Fibroblast of skin of right quadriceps (primary cell): Measurements from ENCODE around the gene SF3B3.
A peak's percentile ranks its signal among the peaks of the same experiment; 100 is the strongest.

ENCODE experiments used
- DNase-seq: peaks from one replicate; pipeline ENCODE4 v3.0.0-alpha.2; 2013

The SF3B3 gene

DNA sequence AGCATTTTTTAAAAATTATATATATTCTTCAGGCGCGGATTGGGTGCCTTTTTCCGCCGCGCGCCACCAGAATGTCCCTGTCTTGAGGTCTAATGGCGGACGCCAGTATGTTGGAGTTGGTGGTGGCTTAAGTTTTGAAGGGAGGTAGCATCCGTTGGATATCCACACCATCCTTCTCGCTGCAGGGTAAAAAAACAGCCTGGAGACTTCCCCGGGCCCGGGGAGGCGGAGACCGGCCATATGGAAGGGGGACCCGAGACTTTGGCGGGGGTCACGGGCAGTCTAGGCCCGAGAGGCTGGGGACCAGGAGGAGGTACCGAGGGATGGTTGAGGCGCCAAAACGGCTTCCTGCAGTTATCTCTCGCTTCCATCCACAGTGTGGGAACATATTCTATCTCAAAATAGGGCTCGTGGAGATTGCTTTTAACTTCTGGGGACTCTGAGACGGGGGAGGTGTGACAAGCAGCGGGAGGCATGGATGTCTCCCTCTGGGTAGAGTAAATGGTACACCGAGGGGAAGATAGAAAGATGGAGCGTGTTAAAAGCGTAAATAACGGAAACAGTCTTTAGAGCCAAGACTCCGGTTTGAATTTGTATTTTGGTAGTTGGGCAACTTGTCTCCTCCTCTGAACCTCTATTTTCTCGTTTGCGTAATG is at the start of gene SF3B3:
TSS of gene SF3B3 (plus strand) at position 74 of the 656 bp plus-strand sequence. CDS start 2,841 bp downstream, outside the sequence.
- no peak for DNase-seq

DNA sequence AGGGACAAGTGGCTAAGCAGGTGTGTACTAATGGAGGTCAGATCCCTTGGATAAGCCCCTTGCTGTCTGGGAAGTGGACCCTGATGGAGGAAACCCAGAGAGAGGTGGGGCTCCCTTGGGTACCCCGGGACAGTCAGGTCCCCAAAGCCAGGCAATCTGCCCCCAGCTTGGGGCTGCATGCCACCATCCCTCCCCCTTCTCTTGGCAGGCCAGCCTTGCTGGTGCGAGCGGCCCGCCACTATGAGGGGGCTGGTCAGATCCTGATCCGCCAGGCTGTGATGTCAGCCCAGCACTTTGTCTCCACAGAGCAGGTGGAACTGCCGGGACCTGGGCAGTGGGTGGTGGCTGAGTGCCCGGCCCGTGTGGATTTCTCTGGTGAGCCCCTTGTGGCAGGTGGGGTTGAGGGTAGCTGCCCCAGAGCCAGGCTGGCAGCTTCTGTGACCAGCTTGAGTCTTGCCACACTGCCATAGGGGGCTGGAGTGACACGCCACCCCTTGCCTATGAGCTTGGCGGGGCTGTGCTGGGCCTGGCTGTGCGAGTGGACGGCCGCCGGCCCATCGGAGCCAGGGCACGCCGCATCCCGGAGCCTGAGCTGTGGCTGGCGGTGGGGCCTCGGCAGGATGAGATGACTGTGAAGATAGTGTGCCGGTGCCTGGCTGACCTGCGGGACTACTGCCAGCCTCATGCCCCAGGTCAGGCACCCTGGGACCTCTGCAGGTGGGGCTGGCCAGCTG is 49.1 kb upstream of the SF3B3 start:
- DNase-seq, result no peak

DNA sequence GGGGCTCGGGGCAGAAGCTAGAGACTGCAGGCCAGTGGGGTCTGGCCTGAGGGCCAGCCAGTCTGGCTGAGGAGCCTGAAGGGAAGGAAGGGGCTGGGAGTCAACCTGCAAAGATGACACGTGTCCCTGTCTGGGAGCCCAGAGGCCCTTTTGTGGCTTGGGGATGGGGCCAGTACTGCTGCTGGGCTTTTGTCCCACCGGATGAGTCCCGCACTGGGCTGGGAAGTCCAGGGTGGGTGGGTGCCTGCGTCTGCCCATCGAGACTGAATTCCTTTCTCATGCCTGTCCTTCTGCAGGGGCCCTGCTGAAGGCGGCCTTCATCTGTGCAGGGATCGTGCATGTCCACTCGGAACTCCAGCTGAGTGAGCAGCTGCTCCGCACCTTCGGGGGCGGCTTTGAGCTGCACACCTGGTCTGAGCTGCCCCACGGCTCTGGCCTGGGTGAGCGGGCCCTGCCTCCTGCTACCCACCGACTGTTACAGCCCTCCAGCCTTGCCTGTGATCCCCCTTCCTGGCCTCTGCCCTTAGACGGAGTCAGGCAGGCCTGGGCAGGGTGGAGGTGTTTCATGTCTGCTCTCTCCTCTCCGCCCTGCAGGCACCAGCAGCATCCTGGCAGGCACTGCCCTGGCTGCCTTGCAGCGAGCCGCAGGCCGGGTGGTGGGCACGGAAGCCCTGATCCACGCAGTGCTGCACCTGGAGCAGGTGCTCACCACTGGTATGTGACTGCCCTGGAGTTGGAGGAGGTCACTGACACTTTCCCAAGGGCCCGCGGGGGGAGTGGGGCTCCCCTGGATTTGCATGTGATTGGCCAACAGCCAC is 48.4 kb upstream of the SF3B3 start:
- no peak for DNase-seq

DNA sequence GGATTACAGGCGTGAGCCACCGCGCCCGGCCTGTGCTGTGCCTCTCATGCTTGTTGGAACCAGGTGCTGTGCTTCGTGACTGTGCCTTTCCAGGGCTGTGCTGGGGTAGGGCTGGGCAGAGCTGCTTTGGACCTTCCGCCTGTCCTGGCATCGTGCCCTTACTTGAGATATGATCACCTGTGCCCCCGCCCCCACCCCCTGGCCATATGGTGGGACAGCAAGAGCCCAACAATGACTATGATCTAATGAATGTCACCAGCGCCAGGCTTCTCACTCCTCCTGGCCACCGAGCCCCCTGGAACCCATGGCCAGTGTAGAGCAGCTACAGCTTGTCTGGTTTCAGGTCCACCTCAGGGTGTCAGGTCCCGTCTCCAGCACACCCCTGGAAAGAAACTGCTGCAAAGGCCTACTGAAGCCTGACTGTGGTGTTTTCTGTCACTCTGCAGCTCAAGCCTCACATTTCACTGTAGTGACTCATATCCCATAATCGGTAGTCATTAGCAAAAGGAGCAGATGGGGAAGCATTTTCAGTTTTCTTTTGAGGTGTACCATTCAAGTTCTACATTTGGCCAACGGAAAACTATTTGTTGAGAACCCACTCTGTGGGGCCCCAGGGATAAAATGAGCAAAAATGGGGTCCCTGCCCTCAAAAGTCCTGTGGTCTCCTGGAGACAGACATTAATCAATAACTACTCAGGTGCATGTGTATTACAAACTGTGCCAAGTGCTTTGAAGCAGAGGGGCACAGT is 47.2 kb upstream of the SF3B3 start:
- DNase-seq, result peak; percentile 75

DNA sequence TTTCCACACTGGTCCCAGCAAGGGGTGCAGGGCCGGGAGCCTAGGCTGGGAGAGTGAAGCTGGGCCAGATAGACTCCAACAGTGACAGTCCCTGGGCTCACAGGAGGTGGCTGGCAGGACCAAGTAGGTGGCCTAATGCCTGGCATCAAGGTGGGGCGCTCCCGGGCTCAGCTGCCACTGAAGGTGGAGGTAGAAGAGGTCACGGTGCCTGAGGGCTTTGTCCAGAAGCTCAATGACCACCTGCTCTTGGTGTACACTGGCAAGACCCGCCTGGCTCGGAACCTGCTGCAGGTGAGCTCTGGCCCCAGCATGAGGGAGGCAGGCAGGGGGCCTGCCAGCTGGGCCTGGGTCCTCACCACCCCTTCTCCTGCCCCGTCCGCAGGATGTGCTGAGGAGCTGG is 45.4 kb upstream of the SF3B3 start:
- no peak for DNase-seq

DNA sequence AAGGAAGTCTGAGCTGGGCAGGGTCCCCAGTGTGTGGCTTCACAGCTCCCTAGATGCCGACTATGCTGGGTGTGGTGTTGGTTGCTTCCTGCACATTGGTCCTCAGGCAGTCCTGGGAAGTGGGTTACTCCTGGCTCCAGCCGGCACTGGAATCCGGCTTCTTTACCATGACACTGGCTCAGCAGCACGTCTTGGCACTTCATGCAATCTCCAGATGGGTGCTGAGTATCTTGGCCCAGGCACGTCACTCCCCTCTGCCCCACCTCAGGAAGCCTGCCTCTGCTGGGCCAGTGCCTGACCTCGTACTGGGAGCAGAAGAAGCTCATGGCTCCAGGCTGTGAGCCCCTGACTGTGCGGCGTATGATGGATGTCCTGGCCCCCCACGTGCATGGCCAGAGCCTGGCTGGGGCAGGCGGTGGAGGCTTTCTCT is 44.7 kb upstream of the SF3B3 start:
- DNase-seq, result no peak

DNA sequence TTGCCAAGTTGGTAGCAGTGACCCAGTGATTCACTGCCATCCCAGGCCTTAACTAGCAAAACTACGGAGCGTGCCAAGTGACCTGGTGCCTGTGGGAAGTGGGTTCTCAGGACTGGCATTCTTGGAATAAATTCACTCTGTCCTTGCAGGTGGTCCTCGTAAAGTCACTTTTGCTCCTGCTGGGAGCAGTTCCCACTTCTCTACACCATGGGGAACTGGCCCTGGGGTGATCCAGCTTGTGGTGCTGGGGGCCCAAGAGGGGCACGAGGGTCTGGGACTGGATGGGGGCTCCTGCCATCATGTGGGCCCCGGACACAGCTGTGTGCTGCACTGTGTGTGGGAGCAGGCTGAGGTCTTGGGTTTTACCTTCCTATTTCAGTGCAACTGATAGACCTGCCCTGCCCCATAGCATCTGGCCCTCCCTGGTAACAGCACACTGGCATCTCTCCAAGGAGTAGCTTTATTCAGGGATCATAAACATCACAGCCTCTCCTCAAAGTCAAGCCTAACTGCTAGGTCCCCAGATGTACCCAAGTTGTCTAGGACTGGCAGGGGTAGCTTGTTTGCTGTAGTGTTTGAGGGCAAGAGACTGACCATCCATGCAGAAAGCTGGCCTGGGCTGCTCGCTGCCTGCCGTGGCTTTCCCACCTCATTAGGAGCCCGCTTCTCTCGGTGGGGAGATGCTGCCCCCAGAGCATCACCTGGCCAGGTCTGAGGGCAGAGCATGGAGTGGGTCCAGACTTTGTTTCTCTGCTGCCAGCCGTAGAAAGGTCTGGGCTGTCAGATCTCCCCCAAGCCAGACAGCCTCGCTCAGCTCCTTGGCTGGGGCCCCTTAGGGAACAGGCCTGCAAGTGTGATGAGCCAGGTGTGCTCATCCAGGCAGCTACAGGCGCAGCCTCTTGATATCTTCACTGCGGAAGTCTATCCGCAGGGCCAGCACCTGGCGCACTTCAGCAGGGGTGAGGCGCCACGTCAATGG is 43.2 kb upstream of the SF3B3 start:
- no peak for DNase-seq

DNA sequence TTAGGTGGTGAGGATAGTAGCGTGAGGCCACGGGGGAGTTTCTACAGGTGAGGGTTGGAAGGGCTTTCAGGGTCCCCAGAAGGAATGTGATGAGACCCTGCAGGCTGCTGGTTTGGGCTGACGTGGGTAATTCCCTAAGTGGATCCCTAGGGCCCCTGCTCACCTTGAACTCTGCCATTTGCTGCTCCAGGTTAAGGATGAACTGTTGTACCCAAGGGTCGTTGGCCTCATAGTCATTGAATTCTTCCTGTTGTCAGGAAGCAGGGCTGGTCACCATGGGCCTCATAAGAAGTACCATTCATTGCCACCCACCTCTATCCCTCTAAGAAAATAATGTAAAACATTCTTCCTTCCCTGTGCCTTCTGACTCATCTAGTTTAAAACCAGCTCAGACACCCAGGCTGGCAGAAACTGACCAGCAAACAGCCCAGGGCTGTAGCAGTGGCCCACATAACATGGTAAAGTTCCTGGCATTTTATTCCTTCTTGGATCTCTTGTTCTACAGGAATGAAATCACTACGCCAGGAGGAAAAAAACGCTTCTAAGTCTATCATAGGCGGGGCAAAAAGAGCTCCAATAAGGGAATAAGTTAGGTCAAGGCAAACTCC is 41.6 kb upstream of the SF3B3 start:
- DNase-seq, result no peak

DNA sequence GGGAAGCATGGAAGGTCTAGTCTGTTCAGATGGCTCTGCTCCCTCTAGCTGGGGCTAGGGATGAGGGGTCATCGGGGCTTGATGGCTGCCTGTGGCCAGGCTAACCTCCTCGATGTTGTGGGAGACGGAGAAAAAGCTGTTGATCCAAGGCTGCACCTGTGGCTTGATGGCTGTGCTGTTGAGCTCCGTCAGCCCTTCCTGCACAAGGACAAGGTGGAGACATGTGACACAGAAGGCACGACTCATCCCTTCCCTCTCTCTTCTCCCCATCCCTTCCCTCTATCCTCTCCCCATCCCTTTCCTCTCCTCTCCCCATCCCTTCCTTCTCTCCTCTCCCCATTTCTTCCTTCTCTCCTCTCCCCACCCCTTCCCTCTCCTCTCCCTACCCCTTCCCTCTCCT is 41.0 kb upstream of the SF3B3 start:
- no peak for DNase-seq

DNA sequence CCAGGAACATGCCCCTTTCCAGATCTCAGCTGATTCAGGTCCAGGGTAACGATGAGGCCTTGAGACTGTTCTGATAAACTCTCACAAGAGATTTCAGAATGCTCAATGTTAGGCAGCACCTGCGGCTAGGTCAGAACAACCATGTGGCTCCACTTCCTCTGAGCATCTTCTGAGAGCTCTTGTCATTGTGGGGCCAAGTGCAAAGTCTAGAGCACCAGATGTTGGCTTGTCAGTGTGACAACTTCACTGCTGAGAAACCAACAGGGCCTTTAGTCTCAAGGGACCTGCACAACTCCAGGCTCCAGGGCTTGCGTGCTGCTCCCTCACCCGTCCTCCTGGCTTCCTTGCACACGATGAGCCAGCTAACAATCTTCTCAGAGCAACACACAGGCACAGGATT is 40.2 kb upstream of the SF3B3 start:
- no peak for DNase-seq

DNA sequence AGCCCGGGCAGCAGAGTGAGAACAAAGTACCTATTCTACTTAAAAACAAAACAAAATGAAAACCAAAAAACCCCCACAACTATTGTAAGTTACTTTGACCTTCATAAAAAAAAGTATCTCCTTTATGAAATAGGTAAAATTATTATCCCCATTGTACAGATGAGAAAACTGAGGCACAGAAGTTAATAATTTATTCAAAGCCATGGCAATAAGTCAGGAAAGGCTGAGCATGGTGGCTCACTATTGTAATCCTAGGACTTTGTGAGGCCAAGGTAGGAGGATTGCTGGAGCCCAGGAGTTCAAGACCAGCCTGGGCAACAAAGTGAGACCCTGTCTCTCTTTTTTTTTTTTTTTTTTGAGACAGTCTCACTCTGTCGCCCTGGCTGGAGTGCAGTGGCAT is 38.7 kb upstream of the SF3B3 start:
- no peak for DNase-seq

DNA sequence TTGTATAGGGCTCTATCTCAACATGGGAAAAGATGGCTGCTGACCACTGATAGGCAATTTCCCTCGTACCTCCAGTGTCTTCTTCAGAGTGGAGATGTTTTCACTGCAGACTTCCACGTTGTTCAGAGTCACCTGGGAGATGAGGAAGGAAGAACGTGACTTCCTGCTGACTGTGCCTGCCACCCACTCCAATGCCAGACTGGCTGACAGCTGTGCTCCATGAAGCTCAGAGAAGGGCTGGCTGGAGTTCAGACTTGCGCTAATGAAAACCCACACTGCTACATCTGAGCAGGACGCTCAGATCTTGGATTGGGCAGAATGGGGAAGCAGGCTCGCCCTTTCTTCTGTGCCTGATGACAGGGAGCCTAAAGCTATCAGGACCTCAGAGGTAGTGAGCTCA is 33.4 kb upstream of the SF3B3 start:
- no peak for DNase-seq

DNA sequence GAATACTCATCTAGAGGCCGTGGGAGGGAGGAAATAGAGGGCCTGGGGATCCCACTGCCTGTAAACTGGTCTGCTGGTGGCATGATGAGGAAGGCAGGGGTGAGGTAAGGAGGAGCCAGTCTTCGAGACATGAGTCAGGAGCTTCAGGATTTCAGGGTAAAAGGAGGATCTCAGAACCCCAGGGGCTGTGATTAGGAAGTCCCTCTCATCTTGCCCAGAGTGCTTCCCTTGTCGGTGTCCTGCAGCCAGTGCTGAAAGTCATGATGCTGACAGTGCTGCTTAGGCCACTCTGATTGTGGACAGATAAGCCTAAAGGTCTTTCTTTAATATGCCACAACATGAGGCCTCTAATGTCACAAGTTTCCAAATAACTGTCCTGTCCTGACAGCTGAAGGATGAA is 29.8 kb upstream of the SF3B3 start:
- DNase-seq, result no peak

DNA sequence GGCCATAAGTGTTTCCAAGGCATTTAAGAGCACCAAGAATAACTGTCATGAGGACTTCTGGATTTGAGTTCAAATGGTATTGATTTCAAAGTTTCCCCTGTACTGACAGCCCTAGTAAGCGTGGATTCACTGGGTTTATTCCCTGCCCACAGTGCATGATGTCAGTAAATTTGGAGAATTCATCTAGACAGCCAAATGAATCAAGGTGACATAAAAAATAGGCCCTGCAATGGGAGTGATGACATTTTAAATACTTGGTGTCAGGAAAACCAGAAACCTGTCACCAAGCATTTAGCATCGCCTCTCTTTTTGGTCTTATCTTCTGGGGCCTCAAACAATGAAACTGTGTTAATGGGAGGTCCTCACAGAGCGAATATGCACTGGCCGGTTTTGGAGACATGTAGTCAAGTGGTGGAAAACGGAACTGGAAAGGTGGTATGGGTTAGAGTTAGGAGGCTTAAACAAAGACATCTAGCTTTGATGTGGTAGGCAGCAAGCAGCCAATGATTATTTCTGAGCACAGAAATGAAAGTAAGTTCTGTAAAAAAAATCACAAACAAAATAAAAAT is 29.3 kb upstream of the SF3B3 start:
- DNase-seq, result no peak

DNA sequence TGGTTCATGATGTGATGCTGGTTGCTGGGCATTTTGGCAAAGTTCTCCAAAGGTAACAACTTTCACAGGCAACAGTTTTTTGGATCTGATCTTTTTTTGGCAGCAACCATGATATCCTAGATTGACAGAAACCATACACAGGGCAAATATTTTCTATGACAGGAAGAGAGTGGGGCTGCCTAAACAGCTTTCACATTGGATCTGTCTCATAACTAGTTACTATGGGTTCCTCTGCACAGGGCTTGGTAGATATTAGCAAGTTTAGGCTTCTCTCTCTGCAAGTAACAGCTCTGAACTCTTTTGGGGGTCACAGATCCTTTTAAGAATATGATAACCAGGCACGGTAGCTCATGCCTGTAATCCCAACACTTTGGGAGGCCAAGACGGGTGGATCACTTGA is 28.8 kb upstream of the SF3B3 start:
- no peak for DNase-seq

DNA sequence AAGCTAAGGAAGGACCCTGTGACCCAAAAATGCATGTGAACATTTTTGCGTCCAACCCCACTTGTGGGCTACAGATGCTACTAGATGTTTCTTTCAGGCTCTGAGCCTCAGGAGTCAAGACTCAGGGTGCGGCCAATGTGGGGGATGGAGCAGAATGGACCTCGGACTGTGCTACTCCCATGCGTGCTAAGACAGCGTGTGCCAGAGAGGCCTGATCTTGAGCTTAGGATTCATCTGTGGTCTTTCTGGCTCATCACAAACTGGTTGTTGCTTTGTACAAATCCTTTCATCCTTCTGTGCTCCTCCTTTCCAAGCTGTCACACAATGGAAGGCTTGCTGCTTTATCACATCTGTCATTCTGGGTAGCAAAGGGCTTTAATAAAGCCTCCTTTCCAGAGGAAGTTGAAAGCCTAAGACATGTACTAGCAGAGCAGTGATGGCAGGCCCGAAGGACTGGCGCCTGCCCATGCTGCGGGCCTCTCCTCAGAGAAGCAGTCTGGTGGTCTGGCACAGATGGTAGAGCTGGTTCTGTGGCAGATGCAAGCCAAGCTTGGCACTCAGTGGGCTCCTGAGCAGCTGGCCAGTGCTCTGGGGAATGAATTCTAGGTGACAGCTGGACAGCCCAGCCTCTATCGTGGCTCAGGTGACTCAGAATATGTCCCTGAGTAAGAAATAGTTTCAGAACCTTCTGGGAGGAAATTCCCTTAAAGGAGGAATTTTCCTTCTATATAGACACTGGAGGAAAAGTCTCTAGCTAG is 28.0 kb upstream of the SF3B3 start:
- no peak for DNase-seq

DNA sequence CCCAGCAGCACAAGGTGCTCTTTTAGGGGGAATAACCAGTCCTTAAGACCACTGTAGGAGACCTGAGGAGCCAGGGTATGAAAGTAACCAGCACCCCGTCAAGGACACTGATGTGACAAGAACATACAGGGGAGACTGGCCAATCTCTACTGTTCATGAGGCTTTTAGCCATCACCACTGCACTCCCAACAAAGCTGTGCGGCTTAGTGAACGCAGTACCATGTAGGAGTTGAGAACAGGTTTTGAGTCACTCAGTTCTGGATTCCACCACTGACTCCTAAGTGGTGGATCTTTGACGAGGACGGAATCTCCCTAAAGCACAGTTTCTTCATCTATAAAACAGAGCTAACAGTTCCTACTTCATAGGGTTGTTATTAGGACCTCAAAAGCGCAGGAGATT is 27.1 kb upstream of the SF3B3 start:
- no peak for DNase-seq

DNA sequence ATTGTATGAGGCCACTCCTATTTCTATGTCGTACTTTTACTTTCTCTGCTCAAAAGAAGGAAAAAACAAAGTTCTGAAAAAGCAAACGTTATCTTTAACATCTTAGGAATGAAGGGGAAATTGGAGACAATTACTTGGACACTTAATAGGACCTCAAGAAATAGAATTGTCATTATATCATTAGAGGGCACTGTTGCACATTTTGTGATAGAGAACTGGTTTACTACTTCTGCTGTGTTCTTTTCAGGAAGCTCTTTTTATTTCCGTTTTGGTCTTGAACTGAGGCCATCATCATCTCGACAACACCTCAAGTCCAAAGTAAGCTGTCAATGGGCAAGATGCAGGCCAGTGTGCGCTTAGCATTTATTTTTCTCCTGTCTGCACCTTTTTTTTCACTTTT is 14.9 kb upstream of the SF3B3 start:
- no peak for DNase-seq

DNA sequence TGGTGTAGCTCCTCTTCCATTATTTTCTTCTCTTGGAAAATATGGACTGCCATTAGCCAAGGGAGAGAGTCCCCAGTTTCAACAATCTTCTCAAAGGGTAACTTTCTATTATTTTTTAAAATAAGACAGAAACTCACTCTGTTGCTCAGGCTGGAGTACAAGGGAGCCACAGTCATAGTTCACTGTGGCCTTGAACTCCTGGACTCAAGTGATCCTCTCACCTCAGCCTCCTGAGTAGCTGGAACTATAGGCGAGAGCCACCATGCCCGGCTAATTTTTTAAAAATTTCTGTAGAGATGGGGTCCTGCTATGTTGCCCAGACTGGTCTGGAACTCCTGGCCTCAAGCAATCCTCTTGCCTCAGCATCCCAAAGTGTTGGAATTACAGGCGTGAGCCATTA is 13.4 kb upstream of the SF3B3 start:
- no peak for DNase-seq

DNA sequence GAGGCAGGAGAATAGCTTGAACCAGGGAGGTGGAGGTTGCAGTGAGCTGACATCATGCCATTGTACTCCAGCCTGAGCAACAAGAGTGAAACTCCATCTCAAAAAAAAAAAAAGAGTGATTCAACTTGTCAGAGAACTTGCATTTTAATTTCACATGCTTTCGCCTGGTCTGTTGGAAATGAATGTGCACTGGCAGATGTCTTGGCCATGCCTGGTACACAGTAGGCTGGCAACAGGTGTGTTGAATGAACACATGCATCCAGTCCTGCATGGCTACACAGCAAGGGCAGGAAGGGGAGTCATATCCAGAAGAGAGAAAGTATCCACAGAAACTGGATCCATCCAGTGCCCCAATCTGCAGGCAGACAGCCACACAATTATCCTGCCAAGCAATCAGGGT is 11.8 kb upstream of the SF3B3 start:
- no peak for DNase-seq
